GM18861 (cell line): Measurements from ENCODE around the gene SPECC1.

ENCODE experiments used
- ATAC-seq: cut with Tn5 transposase; IDR thresholded peaks from one replicate; pipeline ENCODE4 v1.9.1; 2021; ENCODE audit not compliant: unreplicated experiment

Gene SPECC1

DNA sequence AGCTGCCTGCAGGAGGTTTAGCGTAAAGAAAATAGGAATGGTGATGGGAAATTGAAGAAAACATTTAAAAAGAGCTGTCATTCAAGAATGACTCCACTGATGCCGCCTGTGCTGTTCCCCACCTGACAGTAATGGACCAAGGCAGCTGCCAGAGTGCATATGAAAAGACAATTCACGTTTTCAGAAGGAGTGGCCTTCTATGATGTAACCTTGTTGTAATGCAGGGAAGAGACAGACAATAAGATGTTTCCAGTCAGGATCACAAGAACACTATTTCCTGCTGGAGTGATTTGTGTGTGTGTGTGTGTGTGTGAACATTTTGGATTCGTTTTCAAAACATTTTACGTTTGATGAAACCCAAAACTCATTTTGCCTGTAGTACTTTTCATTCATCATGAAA lies 254.4 kb downstream of the SPECC1 start:
- ATAC-seq = no peak

DNA sequence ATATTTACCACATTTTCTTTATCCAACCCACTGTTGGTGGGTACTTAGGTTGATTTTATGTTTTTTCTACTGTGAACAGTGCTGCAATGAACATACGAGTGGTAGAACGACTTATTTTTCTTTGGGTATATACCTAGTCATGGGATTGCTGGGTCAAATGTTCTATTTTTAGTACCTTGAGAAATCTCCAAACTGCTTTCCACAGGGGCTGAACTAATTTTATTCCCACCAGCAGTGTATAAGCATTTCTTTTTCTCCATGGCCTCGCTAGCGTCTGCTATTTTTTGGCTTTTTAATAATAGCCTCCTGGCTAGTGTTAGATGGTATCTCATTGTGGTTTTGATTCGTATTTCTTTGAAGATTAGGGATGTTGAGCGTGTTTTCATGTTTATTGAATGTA lies 255.8 kb downstream of the SPECC1 start:
- ATAC-seq = no peak

GRCh38 chr17:20266806-20267458 lies 257.8 kb downstream of the SPECC1 start:
- ATAC-seq = no peak

DNA sequence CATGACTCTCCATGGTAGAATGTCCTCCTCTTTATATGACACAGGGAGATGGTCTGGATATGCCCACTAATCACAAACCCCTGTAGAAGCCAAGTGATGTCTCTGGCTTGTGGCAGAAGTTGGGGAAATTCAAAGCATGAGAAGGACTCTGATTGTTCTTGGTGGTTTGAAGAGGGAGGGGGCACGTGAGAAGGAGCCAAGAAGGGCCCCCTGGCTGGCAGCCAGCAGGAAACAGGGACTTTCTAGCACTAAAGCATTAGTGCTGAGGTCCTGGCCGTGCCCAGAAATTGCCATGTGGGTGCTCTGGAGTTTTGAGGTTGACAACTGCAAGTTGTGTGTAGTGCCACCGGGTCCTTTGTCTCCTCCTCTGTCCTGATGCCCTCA lies 258.3 kb downstream of the SPECC1 start:
- ATAC-seq = no peak

- no peak for ATAC-seq
Measured at GRCh38 chr17:20270369-20270768, 261.2 kb downstream of the SPECC1 start.

GRCh38 chr17:20271011-20271610 lies 262.0 kb downstream of the SPECC1 start:
- no peak for ATAC-seq

DNA sequence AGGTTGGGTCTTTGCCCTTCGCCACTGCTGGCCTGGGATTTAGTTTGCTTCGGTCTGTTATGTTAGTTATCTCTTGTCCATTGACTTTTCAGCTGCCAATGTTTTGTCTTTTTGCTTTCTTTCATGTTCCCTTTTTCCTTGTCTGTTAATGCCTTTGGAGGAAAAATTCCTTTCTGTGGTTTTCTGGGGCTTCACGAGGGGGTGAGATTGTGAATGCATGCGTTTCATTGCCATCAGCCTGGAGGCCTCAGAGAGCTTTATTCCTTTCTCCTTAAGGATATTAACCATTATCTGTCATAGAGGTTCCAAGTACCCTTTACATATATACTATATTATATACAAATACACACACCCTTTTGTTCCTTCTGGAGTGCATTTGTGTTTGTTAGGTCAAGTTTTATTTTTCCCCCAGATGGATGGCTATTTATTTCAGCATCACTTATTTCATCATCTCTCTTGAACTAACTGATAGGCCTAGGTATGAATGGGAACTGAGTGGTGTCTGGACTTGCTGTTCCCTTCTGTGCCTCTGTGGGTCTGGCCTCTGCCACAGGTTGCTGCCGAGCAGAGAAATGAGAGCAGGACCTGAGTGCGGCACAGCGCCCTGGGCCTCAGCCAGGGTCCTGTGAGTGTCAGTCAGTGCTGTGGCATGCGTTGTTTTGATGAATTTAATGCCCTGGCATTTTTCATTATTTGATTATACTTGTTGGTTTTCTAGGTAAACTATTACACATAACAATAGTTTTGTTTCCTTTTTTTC lies 264.8 kb downstream of the SPECC1 start:
- ATAC-seq = no peak

DNA sequence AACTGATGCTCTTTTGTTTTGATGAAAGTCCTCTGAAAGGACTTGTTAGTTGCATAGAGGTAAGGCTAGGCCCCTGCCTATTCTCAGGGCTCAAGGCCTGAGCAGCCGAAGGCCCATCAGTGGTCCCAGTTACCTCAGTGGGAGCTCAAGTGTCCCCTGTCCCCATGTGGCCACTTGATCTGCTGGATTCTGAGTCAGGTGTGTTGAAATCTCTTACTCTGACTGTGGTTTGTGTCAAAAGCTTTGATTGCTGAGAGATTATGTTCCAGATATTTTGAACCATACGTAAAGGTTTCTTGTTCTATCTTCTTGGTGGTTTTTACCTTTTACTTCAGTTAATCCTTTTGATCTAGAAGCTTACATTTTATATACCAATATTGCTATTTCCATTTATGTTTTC lies 266.5 kb downstream of the SPECC1 start:
- no peak for ATAC-seq

- no peak for ATAC-seq
Measured at GRCh38 chr17:20276421-20276820, 267.3 kb downstream of the SPECC1 start.

GRCh38 chr17:20278805-20279204 lies 269.6 kb downstream of the SPECC1 start:
- ATAC-seq = no peak

GRCh38 chr17:20279631-20280030 lies 270.5 kb downstream of the SPECC1 start:
- ATAC-seq = no peak

GRCh38 chr17:20280051-20280450 lies 270.9 kb downstream of the SPECC1 start:
- ATAC-seq = no peak

DNA sequence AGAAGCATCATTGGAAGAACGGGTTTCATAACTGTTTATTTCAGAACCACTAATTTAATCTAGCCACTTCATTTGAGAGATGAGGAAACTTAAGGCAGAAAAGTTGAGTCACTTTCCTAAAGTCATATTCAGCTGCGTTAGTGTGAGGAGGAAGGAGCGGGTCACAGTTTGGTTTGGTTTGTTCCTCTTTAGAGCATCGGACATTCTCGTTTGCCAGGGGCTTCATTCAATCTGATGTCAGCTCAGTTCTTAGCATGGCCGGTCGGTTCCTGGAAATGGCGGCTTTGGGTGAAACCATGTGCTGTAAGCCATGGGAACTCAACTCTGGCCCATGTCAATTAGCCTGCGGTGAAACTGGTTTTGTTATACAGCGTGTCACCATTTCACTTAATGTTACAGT lies 271.7 kb downstream of the SPECC1 start:
- ATAC-seq = no peak

GRCh38 chr17:20281860-20282259 lies 272.7 kb downstream of the SPECC1 start:
- no peak for ATAC-seq

GRCh38 chr17:20282526-20283308 lies 273.6 kb downstream of the SPECC1 start:
- no peak for ATAC-seq

- no peak for ATAC-seq
Measured at GRCh38 chr17:20284022-20284421, 274.9 kb downstream of the SPECC1 start.

GRCh38 chr17:20284570-20285295 lies 275.6 kb downstream of the SPECC1 start:
- no peak for ATAC-seq

DNA sequence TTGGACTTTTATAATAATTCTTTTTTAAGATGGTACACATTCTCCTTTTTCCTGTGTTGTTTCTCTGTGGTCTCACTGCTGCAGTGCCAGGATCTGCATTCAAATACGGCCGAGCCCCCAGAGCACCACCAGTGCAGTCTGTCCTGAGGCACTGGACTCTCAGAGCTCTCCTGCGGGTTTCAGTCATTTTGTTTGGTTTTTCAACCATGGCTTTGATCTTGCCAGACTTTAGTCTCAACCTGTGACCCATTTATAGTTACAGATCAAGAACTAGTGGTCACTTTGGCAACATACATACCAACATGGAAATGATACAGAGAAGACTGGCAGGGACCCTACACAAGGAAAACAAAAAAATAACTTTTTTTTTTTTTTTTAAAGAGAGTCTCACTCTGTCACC lies 280.8 kb downstream of the SPECC1 start:
- ATAC-seq = no peak

- ATAC-seq = no peak
Measured at GRCh38 chr17:20291853-20292252, 282.7 kb downstream of the SPECC1 start.

GRCh38 chr17:20293501-20293900 lies 284.3 kb downstream of the SPECC1 start:
- ATAC-seq = no peak

GRCh38 chr17:20294120-20294519 lies 285.0 kb downstream of the SPECC1 start:
- ATAC-seq = no peak
